ENCODE results near the gene KLHDC7B. TPM values are rescaled to one million over a fixed set of nuclear protein-coding genes. Genes with fewer than 3 reads are reported as not detected.

The KLHDC7B gene
- total RNA-seq, 1 experiment from 2014 or later: not detected

GRCh38 chr22:50502628-50503474 lies 42.8 kb upstream of the KLHDC7B start:
- Mint-ChIP-seq H3K36me3 (no peaks in the 10 kb centered on the region), H3K9me3 (no peaks in the 10 kb centered on the region), H3K4me1 (peaks cover 6% of the 10 kb centered on the region), H3K27ac (no peak overlapping the region), H3K4me3 (no peak overlapping the region), H3K27me3 (ENCODE audit: low read depth) (no peaks in the 10 kb centered on the region)
- CTCF ChIA-PET: interaction anchor here (0.6 to 1.2 kb wide), 8 partner anchors 12 to 236 kb away, joined by 3 to 9 read pairs (median 3); partner anchors contain the start of gene SCO2
- ATAC-seq: no peak
- TF ChIP-seq NR1H2 (CRISPR knock-in tag; IDR thresholded peaks at IDR 0.05) (no peak), SP1 (CRISPR knock-in tag; conservative IDR thresholded peaks at IDR 0.05) (no peak), ZNF219 (CRISPR knock-in tag; IDR thresholded peaks at IDR 0.05; ENCODE audit: borderline replicate concordance) (no peak), ESRRA (CRISPR knock-in tag; IDR thresholded peaks at IDR 0.05; ENCODE audit: borderline replicate concordance) (no peak), CTCF (IDR thresholded peaks at IDR 0.05) (no peak)
- no peak for DNase-seq (ENCODE audit: low spot score)
- POLR2A ChIA-PET: no interaction called here

DNA sequence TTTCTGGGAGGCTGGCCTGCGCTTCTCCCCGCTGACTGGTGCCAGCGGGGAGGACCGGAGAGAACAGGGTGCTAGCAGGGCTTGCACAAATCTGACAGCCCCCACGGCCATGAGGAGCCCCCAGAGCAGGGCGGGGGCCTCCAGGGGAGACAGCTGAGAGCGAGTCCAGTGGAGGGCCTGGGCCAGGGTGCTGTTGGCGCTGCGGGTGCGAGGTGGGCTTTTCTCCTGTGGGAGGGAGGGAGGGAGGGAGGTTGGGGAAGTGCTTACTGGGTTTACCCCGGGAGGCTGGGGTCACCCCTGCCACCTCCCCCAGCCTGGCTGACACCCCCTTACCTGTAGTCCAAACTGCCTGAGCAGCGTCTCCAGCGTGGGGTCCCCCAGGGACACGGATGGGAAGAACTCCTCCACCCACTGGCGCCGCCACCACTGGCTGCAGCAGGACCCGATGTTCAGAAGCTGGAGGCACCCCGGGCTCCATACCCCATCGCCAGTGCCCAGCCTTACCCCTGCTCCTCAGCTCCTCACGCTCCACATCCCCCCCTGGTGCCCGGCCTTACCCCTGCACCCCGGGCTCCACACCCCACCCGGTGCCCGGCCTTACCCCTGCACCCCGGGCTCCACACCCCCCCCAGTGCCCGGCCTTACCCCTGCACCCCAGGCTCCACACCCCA lies 42.1 kb upstream of the KLHDC7B start:
- no peak overlapping the region for H3K27ac Mint-ChIP-seq
- H3K4me3 Mint-ChIP-seq: no peak overlapping the region
- ChIA-PET POLR2A (interaction anchor here (0.5 kb wide), 1 partner anchor 22 kb away, joined by 3 read pairs; no protein-coding TSS in a partner anchor), CTCF (interaction anchor here (0.6 to 1.2 kb wide), 11 partner anchors 13 to 236 kb away, joined by 3 to 9 read pairs (median 3); partner anchors contain the start of gene SCO2)
- DNase-seq (ENCODE audit: low spot score) (no peak), ATAC-seq (no peak)
- TF ChIP-seq TP53 (CRISPR knock-in tag; IDR thresholded peaks at IDR 0.05) (no peak), ZNF423 (CRISPR knock-in tag; IDR thresholded peaks at IDR 0.05) (no peak), ESRRA (CRISPR knock-in tag; IDR thresholded peaks at IDR 0.05; ENCODE audit: borderline replicate concordance) (no peak)
- no peaks in the 10 kb centered on the region for H3K9me3 Mint-ChIP-seq
- H3K27me3 Mint-ChIP-seq (ENCODE audit: low read depth): no peaks in the 10 kb centered on the region
- no peaks in the 10 kb centered on the region for H3K36me3 Mint-ChIP-seq
- H3K4me1 Mint-ChIP-seq: peaks cover 2% of the 10 kb centered on the region

- H3K27ac Mint-ChIP-seq: no peak overlapping the region
- no peak for ATAC-seq
- ChIA-PET CTCF (interaction anchor here (1.0 kb wide), 1 partner anchor 54 kb away, joined by 4 read pairs; no protein-coding TSS in a partner anchor), POLR2A (no interaction called here)
- DNase-seq (ENCODE audit: low spot score): no peak
- H3K4me1 Mint-ChIP-seq: peaks cover 10% of the 10 kb centered on the region
- no peak overlapping the region for H3K4me3 Mint-ChIP-seq
- no peaks in the 10 kb centered on the region for H3K27me3 Mint-ChIP-seq (ENCODE audit: low read depth)
- TF ChIP-seq FOXK1 (CRISPR knock-in tag; IDR thresholded peaks at IDR 0.05): no peak
- no peak for TF ChIP-seq ZNF416 (CRISPR knock-in tag; IDR thresholded peaks at IDR 0.05)
- no peak for TF ChIP-seq NFATC4 (CRISPR knock-in tag; IDR thresholded peaks at IDR 0.05)
- no peak for TF ChIP-seq HMGXB4 (CRISPR knock-in tag; IDR thresholded peaks at IDR 0.05)
- TF ChIP-seq ERG (CRISPR knock-in tag; IDR thresholded peaks at IDR 0.05): no peak
- TF ChIP-seq ELF4 (CRISPR knock-in tag; IDR thresholded peaks at IDR 0.05; ENCODE audit: low read depth): no peak
- TF ChIP-seq CBFB (CRISPR knock-in tag; IDR thresholded peaks at IDR 0.05; ENCODE audit: low read depth): no peak
- no peak for TF ChIP-seq SOX15 (CRISPR knock-in tag; IDR thresholded peaks at IDR 0.05)
- TF ChIP-seq, protein P1, sequence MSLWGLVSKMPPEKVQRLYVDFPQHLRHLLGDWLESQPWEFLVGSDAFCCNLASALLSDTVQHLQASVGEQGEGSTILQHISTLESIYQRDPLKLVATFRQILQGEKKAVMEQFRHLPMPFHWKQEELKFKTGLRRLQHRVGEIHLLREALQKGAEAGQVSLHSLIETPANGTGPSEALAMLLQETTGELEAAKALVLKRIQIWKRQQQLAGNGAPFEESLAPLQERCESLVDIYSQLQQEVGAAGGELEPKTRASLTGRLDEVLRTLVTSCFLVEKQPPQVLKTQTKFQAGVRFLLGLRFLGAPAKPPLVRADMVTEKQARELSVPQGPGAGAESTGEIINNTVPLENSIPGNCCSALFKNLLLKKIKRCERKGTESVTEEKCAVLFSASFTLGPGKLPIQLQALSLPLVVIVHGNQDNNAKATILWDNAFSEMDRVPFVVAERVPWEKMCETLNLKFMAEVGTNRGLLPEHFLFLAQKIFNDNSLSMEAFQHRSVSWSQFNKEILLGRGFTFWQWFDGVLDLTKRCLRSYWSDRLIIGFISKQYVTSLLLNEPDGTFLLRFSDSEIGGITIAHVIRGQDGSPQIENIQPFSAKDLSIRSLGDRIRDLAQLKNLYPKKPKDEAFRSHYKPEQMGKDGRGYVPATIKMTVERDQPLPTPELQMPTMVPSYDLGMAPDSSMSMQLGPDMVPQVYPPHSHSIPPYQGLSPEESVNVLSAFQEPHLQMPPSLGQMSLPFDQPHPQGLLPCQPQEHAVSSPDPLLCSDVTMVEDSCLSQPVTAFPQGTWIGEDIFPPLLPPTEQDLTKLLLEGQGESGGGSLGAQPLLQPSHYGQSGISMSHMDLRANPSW (CRISPR knock-in tag; conservative IDR thresholded peaks at IDR 0.05; ENCODE audit: low read depth): no peak
- no peak for TF ChIP-seq ZNF263 (CRISPR knock-in tag; IDR thresholded peaks at IDR 0.05; ENCODE audit: low read depth)
- TF ChIP-seq, protein P2, sequence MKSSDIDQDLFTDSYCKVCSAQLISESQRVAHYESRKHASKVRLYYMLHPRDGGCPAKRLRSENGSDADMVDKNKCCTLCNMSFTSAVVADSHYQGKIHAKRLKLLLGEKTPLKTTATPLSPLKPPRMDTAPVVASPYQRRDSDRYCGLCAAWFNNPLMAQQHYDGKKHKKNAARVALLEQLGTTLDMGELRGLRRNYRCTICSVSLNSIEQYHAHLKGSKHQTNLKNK (CRISPR knock-in tag; IDR thresholded peaks at IDR 0.05): no peak
- no peaks in the 10 kb centered on the region for H3K9me3 Mint-ChIP-seq
- no peaks in the 10 kb centered on the region for H3K36me3 Mint-ChIP-seq
These were observed 41.1 kb upstream of the KLHDC7B start for GRCh38 chr22:50504369-50505211.
